HG03103 (cell line): ENCODE results near the gene GLI3.

ENCODE experiments used
- ATAC-seq: cut with Tn5 transposase; IDR thresholded peaks from one replicate; pipeline ENCODE4 v1.9.1; 2021; ENCODE audit warnings: low read depth; ENCODE audit not compliant: unreplicated experiment

Gene GLI3

GRCh38 chr7:41979834-41980307, 257.1 kb downstream of the GLI3 start:
- ATAC-seq, result no peak

GRCh38 chr7:41978858-41979257, 258.2 kb downstream of the GLI3 start:
- ATAC-seq, result no peak

GRCh38 chr7:41977661-41978060, 259.3 kb downstream of the GLI3 start:
- no peak for ATAC-seq

GRCh38 chr7:41977151-41977651, 259.8 kb downstream of the GLI3 start:
- ATAC-seq, result no peak

GRCh38 chr7:41976411-41976810, 260.6 kb downstream of the GLI3 start:
- no peak for ATAC-seq

- no peak for ATAC-seq
These were observed 261.2 kb downstream of the GLI3 start for GRCh38 chr7:41975849-41976248.

- no peak for ATAC-seq
These were observed 262.0 kb downstream of the GLI3 start for GRCh38 chr7:41974870-41975557.

GRCh38 chr7:41973202-41973730, 263.7 kb downstream of the GLI3 start:
- no peak for ATAC-seq

- ATAC-seq, result no peak
These were observed 264.2 kb downstream of the GLI3 start for GRCh38 chr7:41972776-41973175.

GRCh38 chr7:41972270-41972669, 264.7 kb downstream of the GLI3 start:
- no peak for ATAC-seq

- ATAC-seq, result no peak
These were observed 265.3 kb downstream of the GLI3 start for GRCh38 chr7:41971640-41972187.

- no peak for ATAC-seq
These were observed 266.1 kb downstream of the GLI3 start for GRCh38 chr7:41970941-41971340.

- ATAC-seq, result no peak
These were observed 267.4 kb downstream of the GLI3 start for GRCh38 chr7:41969561-41970105.

- no peak for ATAC-seq
These were observed 269.9 kb downstream of the GLI3 start for GRCh38 chr7:41967156-41967555.

GRCh38 chr7:41965951-41966505, 271.0 kb downstream of the GLI3 start:
- ATAC-seq, result no peak

- no peak for ATAC-seq
These were observed 271.9 kb downstream of the GLI3 start for GRCh38 chr7:41964849-41965745.

- ATAC-seq, result no peak
These were observed 272.7 kb downstream of the GLI3 start for GRCh38 chr7:41964183-41964753.

GRCh38 chr7:41956705-41957104, 280.3 kb downstream of the GLI3 start:
- no peak for ATAC-seq

GRCh38 chr7:41955893-41956675, 280.9 kb downstream of the GLI3 start:
- ATAC-seq, result no peak
